Psoas muscle (tissue), 8 donors: ENCODE results near the gene ARHGEF17. TPM values are rescaled to one million over a fixed set of nuclear protein-coding genes. Genes with fewer than 3 reads are reported as not detected.

Experiments
- ATAC-seq, 4 donors: fragments of 200-7000 bp; cut with Tn5 transposase; one replicate each; pipeline ENCODE4 v1.9.1; 2020; ENCODE audit warnings: moderate library complexity in 3 of 4, mild to moderate bottlenecking in 2 of 4
- DNase-seq, 2 donors: peaks; one replicate each; pipeline ENCODE4 v3.0.0-alpha.2; 2020
- H3K27ac ChIP-seq: fragments of 200-600 bp; one replicate; pipeline ENCODE4 v1.8.0; 2022
- H3K27me3 ChIP-seq, 3 donors: fragments of 200-600 bp in 1 of 3; one replicate each; pipeline versions ENCODE4 v1.6.1 to v1.8.0; 2013 to 2022; ENCODE audit warnings: low read length in 2 of 3, mild to moderate bottlenecking in 2 of 3, moderate library complexity in 1 of 3; ENCODE audit not compliant: insufficient read depth in 3 of 3
- H3K36me3 ChIP-seq, 2 donors: fragments of 200-600 bp in 1 of 2; one replicate each; pipeline versions ENCODE4 v1.6.1 to v1.8.0; 2013 to 2022; ENCODE audit warnings: low read depth in 1 of 2, mild to moderate bottlenecking in 1 of 2, moderate library complexity in 1 of 2; ENCODE audit not compliant: insufficient read depth in 1 of 2
- H3K4me1 ChIP-seq: fragments of 200-600 bp; one replicate; pipeline ENCODE4 v1.8.0; 2022
- H3K4me3 ChIP-seq: fragments of 200-600 bp; one replicate; pipeline ENCODE4 v1.8.0; 2022; ENCODE audit warnings: mild to moderate bottlenecking
- H3K9me3 ChIP-seq: fragments of 200-600 bp; one replicate; pipeline ENCODE4 v1.8.0; 2022
- CTCF ChIP-seq: fragments of 200-600 bp; IDR thresholded peaks from one replicate; pipeline ENCODE4 v1.8.0; 2022; ENCODE audit warnings: antibody characterized with exemption
- WGBS, 3 donors: extraction: QIAGEN DNeasy Blood & Tissue Kit; methylation state at CpG; one replicate each; pipeline versions ENCODE4 v1.1.6 to v1.1.7; 2013; 5-methylcytosine and 5-hydroxymethylcytosine counted together
- intact Hi-C, 2 donors: fragments of 100-400 bp; cut with DNase I; formaldehyde crosslinking; loops; one replicate each; pipeline versions ENCODE4 v1.11.0 to v1.14.2; 2022
- polyA plus RNA-seq, 3 donors: library from polyadenylated mRNA; stranded (reverse); fragments of 200-250 nt; gene quantifications; one replicate each; pipeline ENCODE4 v1.2.3, GENCODE V29; 2013
- total RNA-seq, 4 donors: library from RNA; stranded (reverse); fragmentation: NEBNext Ultra II Directional in 2 of 4; extraction: Animal tissue kit (Norgen Biotek cat#: 25700) in 2 of 4; gene quantifications; one replicate each; pipeline versions ENCODE4 v1.2.1 to v1.2.4, GENCODE V29; 2021 to 2023
- donor health status: healthy with polysubstance abuse.
- donor health status: DM: no; HTN: no; CAD: no; lungs with moderate emphysema.
- donor health status: Bipolar disorder and iron deficiency.
- donor health status: healthy.
- donor health status: DM: yes; HTN: yes; CAD: no.
- donor health status: DM: no; HTN: no; CAD: no.
- donor health status: DM: no; HTN: no; CAD: no.
- donor health status: DM: yes; HTN: yes; CAD: no.

ARHGEF17 gene
- total and polyA plus RNA-seq, 7 donors, result 5.7 to 38.4 (median 10.8) TPM

DNA sequence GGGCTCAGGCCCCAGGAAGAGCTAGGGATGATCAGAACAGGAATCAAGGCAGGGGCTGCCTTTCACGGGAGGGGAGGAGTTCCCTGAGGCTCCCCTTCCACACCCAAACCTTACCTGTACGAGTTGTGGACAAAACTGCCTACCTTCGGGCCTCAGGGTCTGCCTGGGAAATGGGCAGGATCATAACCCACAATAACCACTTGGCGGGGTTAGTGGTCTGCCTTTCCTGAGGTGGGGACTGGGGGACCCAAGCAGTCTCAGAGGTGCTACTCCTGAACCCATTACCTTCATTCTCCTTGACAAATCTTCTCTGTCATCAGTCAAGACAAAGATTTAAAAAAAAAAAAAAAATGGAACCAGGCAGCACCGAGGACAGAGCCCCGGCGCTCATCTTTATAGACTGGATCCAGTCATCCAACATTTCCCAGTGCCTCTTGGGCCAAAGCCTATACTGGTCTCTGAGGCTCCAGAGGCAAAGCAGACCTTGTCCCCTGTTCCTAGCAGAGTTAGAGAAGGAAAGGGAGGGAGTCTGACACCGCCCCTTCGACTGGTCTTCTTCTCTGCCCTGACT, 21.8 kb upstream of the ARHGEF17 start:
- intact Hi-C loops, result loop anchor here (5.0 kb wide), 3 partner anchors 44 to 454 kb away; no protein-coding TSS in a partner anchor
- Histone ChIP-seq H3K27ac (no peak overlapping the region), H3K9me3 (no peaks in the 10 kb centered on the region), H3K4me1 (peaks cover 6% of the 10 kb centered on the region), H3K27me3 (no peaks in the 10 kb centered on the region), H3K4me3 (no peak overlapping the region), H3K36me3 (no peaks in the 10 kb centered on the region)
- TF ChIP-seq CTCF, result no peak
- ATAC-seq, result no peak
- WGBS, 3 donors, result 92 to 96% (median 96%) methylated on average over 9 of the region's 9 CpGs
- no peak for DNase-seq

DNA sequence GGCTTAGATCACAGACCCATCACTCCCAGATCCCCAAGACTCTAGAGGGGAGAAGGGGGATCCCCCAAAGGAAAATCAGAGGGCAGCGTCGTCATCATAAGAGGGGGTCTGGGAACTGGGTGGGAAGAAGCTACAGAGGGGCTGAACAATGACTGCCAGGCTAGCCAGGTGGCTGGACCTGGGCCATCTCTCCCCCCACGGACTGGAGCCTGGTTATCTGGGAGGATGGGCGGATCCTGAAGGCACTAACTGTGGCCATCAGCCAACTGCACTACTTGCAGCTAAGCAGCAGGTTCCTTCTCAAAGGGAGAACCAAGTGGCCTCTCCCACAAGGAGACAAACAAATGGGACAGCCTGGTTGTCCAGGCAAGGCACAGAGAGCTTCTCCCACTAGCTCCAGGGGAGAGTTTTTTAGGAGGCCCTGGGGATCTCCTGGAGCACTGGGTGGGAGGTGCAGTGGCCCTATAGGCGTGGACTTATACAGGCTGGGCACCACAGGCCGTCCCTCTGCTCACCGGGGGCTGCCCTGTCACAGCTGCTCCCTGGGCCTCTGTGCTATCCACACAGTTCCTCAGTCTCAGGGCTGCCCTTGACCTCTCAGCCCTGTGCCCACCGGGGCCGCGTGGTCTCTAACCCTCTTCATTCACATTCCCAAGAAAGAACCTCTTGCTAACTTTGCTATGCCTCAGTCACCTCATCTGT, 20.5 kb upstream of the ARHGEF17 start:
- Histone ChIP-seq H3K36me3 (no peaks in the 10 kb centered on the region), H3K4me3 (no peak overlapping the region), H3K27me3 (no peaks in the 10 kb centered on the region), H3K27ac (no peak overlapping the region), H3K9me3 (no peaks in the 10 kb centered on the region), H3K4me1 (peaks cover 6% of the 10 kb centered on the region)
- 74 to 75% (median 74%) methylated on average over 10 of the region's 10 CpGs for WGBS, 3 donors
- DNase-seq, result no peak
- no peak for TF ChIP-seq CTCF
- no peak for ATAC-seq
- intact Hi-C loops, result loop anchor here (5.0 kb wide), 3 partner anchors 45 to 455 kb away; no protein-coding TSS in a partner anchor

DNA sequence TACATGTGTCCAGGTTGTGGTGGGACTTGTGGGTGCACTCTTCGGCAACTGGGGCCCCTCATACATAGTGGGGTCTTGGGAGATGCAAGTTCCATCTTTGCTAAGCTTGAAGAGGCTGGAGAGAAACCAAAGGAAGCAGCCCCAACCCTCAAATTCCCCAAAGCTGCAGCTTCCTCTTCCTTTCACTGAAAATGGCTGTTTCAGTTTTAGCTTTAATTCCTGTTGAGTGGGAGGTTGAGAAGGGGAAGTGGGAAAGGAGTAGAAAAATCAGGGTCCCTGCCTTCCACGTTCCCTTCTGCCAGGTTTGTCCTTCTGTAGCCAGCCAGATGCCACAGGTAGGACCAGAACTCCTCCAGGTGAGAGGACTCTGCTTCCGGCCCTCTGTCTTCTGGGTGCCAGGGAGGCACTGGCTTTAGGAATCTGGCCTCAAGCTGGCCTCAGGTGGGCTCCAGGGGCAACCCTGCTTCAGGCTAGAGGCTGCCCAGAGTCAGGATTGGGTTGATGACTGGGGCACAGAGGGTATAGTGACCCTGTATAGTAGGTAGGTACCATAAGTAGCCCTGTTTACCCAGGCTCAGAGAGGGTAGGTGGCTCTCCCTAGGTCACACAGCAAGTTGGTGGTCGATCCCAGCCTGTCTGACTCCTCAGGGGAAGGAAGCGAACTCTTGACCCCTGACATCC, 19.7 kb upstream of the ARHGEF17 start:
- no peak overlapping the region for H3K4me3 ChIP-seq
- no peaks in the 10 kb centered on the region for H3K9me3 ChIP-seq
- DNase-seq, result no peak
- peak in 3 of 4 donors; percentile 4 to 7 (median 5) for ATAC-seq
- H3K27ac ChIP-seq, result peak overlapping the region; percentile 32
- intact Hi-C loops, result loop anchor here (5.0 kb wide), 3 partner anchors 46 to 456 kb away; no protein-coding TSS in a partner anchor
- no peak for TF ChIP-seq CTCF
- H3K36me3 ChIP-seq, result no peaks in the 10 kb centered on the region
- H3K4me1 ChIP-seq, result peaks cover 6% of the 10 kb centered on the region
- WGBS, 3 donors, result 71 to 72% (median 71%) methylated on average over 5 of the region's 5 CpGs
- H3K27me3 ChIP-seq, result no peaks in the 10 kb centered on the region

DNA sequence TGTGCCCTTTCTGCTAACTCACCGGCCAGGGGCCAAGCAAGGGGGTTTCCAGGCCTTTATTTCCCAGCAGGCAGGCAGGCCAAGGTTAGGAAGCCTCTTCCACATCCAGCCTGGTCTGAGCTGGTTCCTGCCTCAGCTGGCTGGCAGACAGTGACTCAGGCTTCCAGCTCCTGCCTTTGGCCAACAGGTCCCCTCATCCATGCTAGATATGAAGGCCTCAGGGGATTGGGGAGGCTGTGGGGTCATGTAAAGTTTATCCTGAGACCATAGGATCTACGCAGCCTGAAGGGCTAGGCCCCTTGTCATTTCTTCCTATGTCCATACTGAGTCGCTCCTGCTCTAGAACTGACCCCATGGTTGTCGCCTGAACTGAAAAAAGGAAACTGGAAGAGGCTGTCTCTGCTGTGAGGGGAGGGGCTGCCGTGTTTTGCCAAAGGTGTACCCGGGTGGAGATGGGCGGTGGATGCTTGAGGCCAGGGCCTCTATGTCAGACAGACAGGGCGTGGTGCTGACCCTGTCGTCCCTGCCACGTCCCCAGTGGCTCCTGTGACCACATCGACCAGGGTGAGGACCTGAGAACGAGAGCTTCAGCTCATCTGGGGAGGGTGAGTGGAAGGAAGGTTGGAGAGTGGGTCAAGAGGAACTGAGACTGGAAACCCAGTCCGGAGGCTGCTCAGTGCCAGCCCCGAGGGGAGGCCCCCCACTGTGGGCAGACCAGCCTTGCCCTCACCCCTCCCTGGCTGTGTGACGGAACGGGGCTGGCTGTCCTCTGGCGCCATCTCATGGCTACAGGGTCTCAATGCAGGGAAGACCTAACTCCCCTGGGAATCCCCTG, 19.0 kb upstream of the ARHGEF17 start:
- ATAC-seq (peak; percentile 82 to 91 (median 90)), DNase-seq (peak; percentile 69 to 85)
- intact Hi-C loops, result loop anchor here (1.0 to 5.0 kb wide), 4 partner anchors 47 to 457 kb away; no protein-coding TSS in a partner anchor
- Histone ChIP-seq H3K4me1 (peaks cover 6% of the 10 kb centered on the region), H3K27me3 (no peaks in the 10 kb centered on the region), H3K4me3 (peak overlapping the region; percentile 46), H3K36me3 (no peaks in the 10 kb centered on the region), H3K9me3 (no peaks in the 10 kb centered on the region), H3K27ac (peak overlapping the region; percentile 32)
- WGBS, 3 donors, result 16 to 28% (median 18%) methylated on average over 16 to 17 of the region's 17 CpGs
- TF ChIP-seq CTCF, result peak; percentile 95
